Gastroesophageal sphincter (tissue), 4 donors: ENCODE results near the gene CENPS. TPM values are rescaled to one million over a fixed set of nuclear protein-coding genes. Genes with fewer than 3 reads are reported as not detected.

Experiments
- ATAC-seq: fragments of 150-250 bp; one replicate; pipeline ENCODE4 v1.9.1; 2016; ENCODE audit warnings: mild to moderate bottlenecking, moderate library complexity
- H3K27ac ChIP-seq, 4 donors: fragments of 200-600 bp; sonication (generic) in 3 of 4; 1 replicate in 3 of 4; 2 replicates in 1 of 4; pipeline ENCODE4 v1.5.1; 2016 to 2019
- H3K27me3 ChIP-seq: fragments of 200-600 bp; sonication (generic); one replicate; pipeline ENCODE4 v1.5.1; 2019
- H3K36me3 ChIP-seq, 2 donors: fragments of 200-600 bp; sonication (generic); one replicate each; pipeline ENCODE4 v1.5.1; 2019; ENCODE audit warnings: control low read depth in 1 of 2
- H3K4me1 ChIP-seq, 3 donors: fragments of 200-600 bp; sonication (generic); 1 replicate in 2 of 3; 2 replicates in 1 of 3; pipeline ENCODE4 v1.5.1; 2016 to 2019; ENCODE audit warnings: control low read depth in 2 of 3
- H3K4me3 ChIP-seq, 2 donors: fragments of 200-600 bp; sonication (generic); one replicate each; pipeline ENCODE4 v1.5.1; 2019; ENCODE audit warnings: mild to moderate bottlenecking in 1 of 2, moderate library complexity in 1 of 2
- H3K9me3 ChIP-seq, 3 donors: fragments of 200-600 bp; sonication (generic); one replicate each; pipeline ENCODE4 v1.5.1; 2017 to 2019; ENCODE audit warnings: control low read depth in 2 of 3
- EP300 ChIP-seq: sonication (generic); formaldehyde crosslinking; IDR thresholded peaks from one replicate; pipeline ENCODE4 v1.6.1; 2017; ENCODE audit warnings: antibody characterized with exemption, mild to moderate bottlenecking
- POLR2A ChIP-seq, 2 donors: fragments of 450-650 bp; IDR thresholded peaks; one replicate each; pipeline ENCODE4 v1.6.1; 2017; ENCODE audit warnings: antibody characterized with exemption in 2 of 2, mild to moderate bottlenecking in 2 of 2, moderate library complexity in 1 of 2
- POLR2AphosphoS5 ChIP-seq: sonication (generic); formaldehyde crosslinking; IDR thresholded peaks from one replicate; pipeline ENCODE4 v1.6.1; 2017; ENCODE audit warnings: antibody characterized with exemption
- WGBS, 2 donors: methylation state at CpG; one replicate each; pipeline ENCODE4 v1.1.5; 2018; ENCODE audit warnings: low coverage in 1 of 2; 5-methylcytosine and 5-hydroxymethylcytosine counted together
- total RNA-seq, 4 donors: library from RNA; depleted of rRNA; stranded (reverse); fragments of >200 nt; gene quantifications; one replicate each; pipeline ENCODE4 v1.1.0, GENCODE V29; 2016
- TF ChIP-seq, protein P1 (sequence below), 4 experiments: fragments of 200-600 bp in 2 of 4; fragments of 450-650 bp in 2 of 4; sonication (generic) in 1 of 4; IDR thresholded peaks; one replicate each; pipeline ENCODE4 v1.5.1; 2017 to 2019; ENCODE audit warnings: antibody characterized with exemption in 4 of 4, mild to moderate bottlenecking in 2 of 4, moderate library complexity in 2 of 4

The CENPS gene
- total RNA-seq, 4 donors from 2014 or later, result 2.1 to 7.2 (median 4.8) TPM

DNA sequence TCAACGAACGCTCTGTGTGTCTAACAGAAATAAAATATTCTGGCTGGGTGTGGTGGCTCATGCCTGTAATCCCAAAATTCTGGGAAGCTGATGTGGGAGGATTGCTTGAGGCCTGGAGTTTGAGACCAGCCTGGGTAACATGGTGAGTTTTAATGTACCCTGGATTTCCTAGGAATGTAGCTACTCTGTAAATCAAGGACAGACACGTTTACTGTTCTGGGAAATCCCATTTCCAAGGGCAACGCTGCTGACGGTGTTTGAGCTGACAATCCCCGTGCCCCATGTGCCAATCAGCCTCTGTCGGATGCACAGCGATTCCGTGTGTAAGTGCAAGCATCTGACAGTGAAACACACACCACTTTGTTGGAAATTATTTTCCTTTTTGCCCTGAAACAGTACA, 27.6 kb downstream of the CENPS start:
- H3K9me3 ChIP-seq, result no peaks in the 10 kb centered on the region
- no peak overlapping the region for H3K27ac ChIP-seq
- 39 to 82% methylated on average over 7 to 9 of the region's 9 CpGs for WGBS, 2 donors
- H3K27me3 ChIP-seq, result no peaks in the 10 kb centered on the region
- no peaks in the 10 kb centered on the region for H3K4me1 ChIP-seq
- no peak overlapping the region for H3K4me3 ChIP-seq
- TF ChIP-seq POLR2A (IDR thresholded peaks at IDR 0.05), result no peak
- TF ChIP-seq, protein P1, sequence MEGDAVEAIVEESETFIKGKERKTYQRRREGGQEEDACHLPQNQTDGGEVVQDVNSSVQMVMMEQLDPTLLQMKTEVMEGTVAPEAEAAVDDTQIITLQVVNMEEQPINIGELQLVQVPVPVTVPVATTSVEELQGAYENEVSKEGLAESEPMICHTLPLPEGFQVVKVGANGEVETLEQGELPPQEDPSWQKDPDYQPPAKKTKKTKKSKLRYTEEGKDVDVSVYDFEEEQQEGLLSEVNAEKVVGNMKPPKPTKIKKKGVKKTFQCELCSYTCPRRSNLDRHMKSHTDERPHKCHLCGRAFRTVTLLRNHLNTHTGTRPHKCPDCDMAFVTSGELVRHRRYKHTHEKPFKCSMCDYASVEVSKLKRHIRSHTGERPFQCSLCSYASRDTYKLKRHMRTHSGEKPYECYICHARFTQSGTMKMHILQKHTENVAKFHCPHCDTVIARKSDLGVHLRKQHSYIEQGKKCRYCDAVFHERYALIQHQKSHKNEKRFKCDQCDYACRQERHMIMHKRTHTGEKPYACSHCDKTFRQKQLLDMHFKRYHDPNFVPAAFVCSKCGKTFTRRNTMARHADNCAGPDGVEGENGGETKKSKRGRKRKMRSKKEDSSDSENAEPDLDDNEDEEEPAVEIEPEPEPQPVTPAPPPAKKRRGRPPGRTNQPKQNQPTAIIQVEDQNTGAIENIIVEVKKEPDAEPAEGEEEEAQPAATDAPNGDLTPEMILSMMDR (IDR thresholded peaks at IDR 0.05), result no peak
- no peak for TF ChIP-seq POLR2AphosphoS5
- no peak for TF ChIP-seq EP300
- no peak for ATAC-seq
- H3K36me3 ChIP-seq, result peaks cover 0 to 43% of the 10 kb centered on the region in 2 donors

DNA sequence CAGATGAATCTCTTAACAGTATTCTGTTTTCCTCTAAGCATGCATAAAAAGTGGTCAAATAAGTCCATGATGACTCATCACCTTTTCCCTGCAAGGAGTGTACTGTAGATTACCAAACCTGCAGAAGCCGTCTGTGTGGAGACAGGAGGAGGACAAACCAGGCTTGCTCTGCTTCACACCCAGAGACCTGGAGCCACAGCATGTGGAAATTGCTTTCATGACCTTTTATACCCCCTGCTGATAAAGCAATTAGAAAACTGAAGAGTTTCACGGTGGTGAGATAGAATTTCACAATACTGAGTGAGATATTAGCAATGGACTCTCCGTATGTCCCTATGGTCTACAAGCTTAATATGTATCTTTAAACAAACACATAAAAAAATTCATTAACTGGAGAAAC, 29.0 kb downstream of the CENPS start:
- TF ChIP-seq, protein P1 (IDR thresholded peaks at IDR 0.05), result no peak
- TF ChIP-seq EP300, result no peak
- TF ChIP-seq POLR2AphosphoS5, result no peak
- no peak for TF ChIP-seq POLR2A (IDR thresholded peaks at IDR 0.05)
- 53 to 59% methylated on average over 3 of the region's 3 CpGs for WGBS, 2 donors
- no peak overlapping the region for H3K27ac ChIP-seq
- no peaks in the 10 kb centered on the region for H3K27me3 ChIP-seq
- no peak for ATAC-seq
- no peaks in the 10 kb centered on the region for H3K9me3 ChIP-seq
- peaks cover 0 to 56% of the 10 kb centered on the region in 2 donors for H3K36me3 ChIP-seq
- H3K4me1 ChIP-seq, result no peaks in the 10 kb centered on the region
- no peak overlapping the region for H3K4me3 ChIP-seq

DNA sequence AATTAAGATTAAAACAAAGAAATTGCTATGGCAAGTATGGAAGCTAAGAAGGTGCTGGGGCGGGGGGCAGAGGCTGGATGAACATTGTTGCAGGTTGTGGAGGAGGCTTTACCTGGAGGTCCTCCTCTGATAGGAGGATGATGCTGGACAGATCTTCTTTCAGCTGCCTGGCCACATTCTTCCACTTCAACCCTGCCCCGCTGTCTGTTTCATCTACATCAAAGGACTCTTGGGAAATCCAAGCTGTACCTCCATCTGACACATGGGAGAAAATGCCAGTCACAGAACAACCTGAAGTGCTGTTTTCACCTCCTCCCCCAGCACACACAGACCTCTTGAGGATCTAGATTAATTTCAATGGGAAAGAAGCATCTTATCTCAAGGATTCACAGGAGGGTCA, 36.8 kb downstream of the CENPS start:
- H3K36me3 ChIP-seq, result peaks cover 0 to 79% of the 10 kb centered on the region in 2 donors
- no peaks in the 10 kb centered on the region for H3K9me3 ChIP-seq
- H3K27ac ChIP-seq, result no peak overlapping the region
- TF ChIP-seq, protein P1 (IDR thresholded peaks at IDR 0.05), result no peak
- TF ChIP-seq EP300 (no peak), POLR2AphosphoS5 (no peak), POLR2A (IDR thresholded peaks at IDR 0.05) (no peak)
- WGBS, 2 donors, result 83% methylated on average over 2 of the region's 2 CpGs; no CpG with 5 or more reads in 1 of the 2 donors
- H3K4me1 ChIP-seq, result peaks cover 0 to 12% (median 3%) of the 10 kb centered on the region in 3 donors
- ATAC-seq, result no peak
- no peaks in the 10 kb centered on the region for H3K27me3 ChIP-seq
- H3K4me3 ChIP-seq, result no peak overlapping the region

DNA sequence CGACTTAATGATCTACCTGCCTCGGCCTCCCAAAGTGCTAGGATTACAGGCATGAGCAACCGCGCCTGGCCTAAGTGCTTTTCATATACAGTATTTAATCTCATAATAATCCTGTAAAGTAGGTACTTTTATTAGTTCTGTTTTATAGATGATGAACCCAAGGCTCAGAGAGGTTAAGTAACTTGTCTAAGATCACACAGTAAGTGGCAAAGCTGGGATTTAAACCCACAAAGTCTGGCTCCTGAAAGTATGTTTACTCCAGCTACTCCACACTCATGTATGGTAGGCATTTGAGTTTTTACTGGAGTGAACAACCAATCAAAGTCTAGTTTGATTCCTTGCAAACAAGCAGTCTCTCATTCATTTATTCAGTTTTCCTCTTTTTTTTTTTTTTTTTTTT, 39.8 kb downstream of the CENPS start:
- Histone ChIP-seq H3K9me3 (no peaks in the 10 kb centered on the region), H3K4me3 (no peak overlapping the region), H3K27me3 (no peaks in the 10 kb centered on the region), H3K4me1 (peaks cover 0 to 25% (median 3%) of the 10 kb centered on the region in 3 donors), H3K36me3 (peaks cover 0 to 49% of the 10 kb centered on the region in 2 donors), H3K27ac (no peak overlapping the region)
- 95 to 100% methylated on average over 1 to 4 of the region's 4 CpGs for WGBS, 2 donors
- TF ChIP-seq EP300 (no peak), POLR2A (IDR thresholded peaks at IDR 0.05) (no peak), POLR2AphosphoS5 (no peak)
- TF ChIP-seq, protein P1 (IDR thresholded peaks at IDR 0.05), result no peak
- ATAC-seq, result no peak

DNA sequence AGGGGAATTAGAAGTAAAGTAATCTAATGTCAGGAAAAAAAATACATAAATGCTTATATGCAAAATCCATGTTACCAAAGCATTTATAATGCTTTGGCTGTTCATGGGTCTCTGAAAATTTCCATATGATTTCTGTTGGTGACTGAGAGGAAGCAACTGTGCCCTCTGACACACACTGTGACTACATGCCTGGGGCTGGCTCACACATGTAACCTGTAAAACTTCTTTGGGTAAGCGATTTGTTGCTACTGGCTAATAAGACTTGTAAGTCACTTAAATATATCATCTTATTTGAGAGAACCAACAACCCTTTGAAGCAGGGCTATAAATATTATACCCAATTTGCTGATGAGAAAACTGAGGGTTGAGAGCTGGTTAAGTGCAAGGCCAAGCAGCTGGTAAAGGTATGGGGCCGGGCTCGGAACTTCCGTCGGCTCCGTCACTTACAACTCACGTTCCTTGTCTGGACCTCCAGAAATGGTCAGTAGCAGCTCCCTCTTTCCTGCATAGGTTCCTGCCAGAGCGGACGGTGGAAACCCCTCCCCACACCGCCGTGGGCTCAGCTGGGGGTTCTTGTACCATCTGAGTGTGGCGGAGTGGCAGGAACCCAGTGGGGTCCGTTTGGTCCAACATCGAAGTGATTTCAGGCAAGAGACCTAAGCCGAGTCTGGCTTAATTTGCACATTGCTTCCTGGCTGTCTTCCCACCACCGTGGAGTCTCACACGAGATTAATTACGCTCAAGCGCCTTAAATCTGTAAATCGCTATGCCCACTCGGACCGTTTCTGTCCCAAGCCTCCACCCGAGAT, 41.4 kb downstream of the CENPS start:
- TF ChIP-seq EP300 (no peak), POLR2A (IDR thresholded peaks at IDR 0.05) (no peak), POLR2AphosphoS5 (no peak)
- TF ChIP-seq, protein P1 (IDR thresholded peaks at IDR 0.05), result no peak
- Histone ChIP-seq H3K4me1 (peaks cover 3 to 40% (median 9%) of the 10 kb centered on the region in 3 donors), H3K27ac (peak overlapping the region; percentile 41 to 87 (median 82)), H3K9me3 (no peaks in the 10 kb centered on the region), H3K4me3 (peak overlapping the region; percentile 71 to 88), H3K36me3 (peaks cover 0 to 34% of the 10 kb centered on the region in 2 donors), H3K27me3 (no peaks in the 10 kb centered on the region)
- WGBS, 2 donors, result 7 to 8% methylated on average over 16 to 20 of the region's 23 CpGs
- ATAC-seq, result peak; percentile 12
